Hematopoietic multipotent progenitor cell treated with erythropoietin and hydrocortisone succinate and interleukin-3 and kit ligand, for 17 days (in vitro differentiated cells): ENCODE results near the gene RAD51B.

Experiments
- DNase-seq: peaks from one replicate; pipeline ENCODE4 v3.0.0-alpha.2; 2015; ENCODE audit warnings: low spot score

RAD51B gene

GRCh38 chr14:68337279-68337678, 517.7 kb downstream of the RAD51B start:
- DNase-seq, result no peak

- no peak for DNase-seq
Observed at GRCh38 chr14:68340262-68340661, 520.7 kb downstream of the RAD51B start.

- DNase-seq, result no peak
Observed at GRCh38 chr14:68341411-68342212, 522.0 kb downstream of the RAD51B start.

GRCh38 chr14:68342216-68342763, 522.7 kb downstream of the RAD51B start:
- no peak for DNase-seq

GRCh38 chr14:68343534-68344118, 524.0 kb downstream of the RAD51B start:
- DNase-seq, result no peak

- no peak for DNase-seq
Observed at GRCh38 chr14:68345738-68346137, 526.2 kb downstream of the RAD51B start.

GRCh38 chr14:68346556-68347343, 527.2 kb downstream of the RAD51B start:
- no peak for DNase-seq

GRCh38 chr14:68349900-68350629, 530.5 kb downstream of the RAD51B start:
- DNase-seq, result no peak

GRCh38 chr14:68355415-68355814, 535.8 kb downstream of the RAD51B start:
- DNase-seq, result no peak

GRCh38 chr14:68357777-68358176, 538.2 kb downstream of the RAD51B start:
- DNase-seq, result no peak

- no peak for DNase-seq
Observed at GRCh38 chr14:68358500-68358899, 538.9 kb downstream of the RAD51B start.

- no peak for DNase-seq
Observed at GRCh38 chr14:68359022-68359836, 539.6 kb downstream of the RAD51B start.

- no peak for DNase-seq
Observed at GRCh38 chr14:68359837-68360552, 540.4 kb downstream of the RAD51B start.

GRCh38 chr14:68361231-68361630, 541.7 kb downstream of the RAD51B start:
- DNase-seq, result no peak

GRCh38 chr14:68362846-68363245, 543.3 kb downstream of the RAD51B start:
- no peak for DNase-seq

- no peak for DNase-seq
Observed at GRCh38 chr14:68363466-68363842, 543.9 kb downstream of the RAD51B start.

GRCh38 chr14:68363843-68364767, 544.5 kb downstream of the RAD51B start:
- no peak for DNase-seq

GRCh38 chr14:68364792-68365192, 545.2 kb downstream of the RAD51B start:
- DNase-seq, result no peak

GRCh38 chr14:68365228-68365627, 545.6 kb downstream of the RAD51B start:
- no peak for DNase-seq
